GM21576 (cell line): ENCODE results near the gene CCDC30.

ENCODE experiments used
- ATAC-seq: cut with Tn5 transposase; IDR thresholded peaks from one replicate; pipeline ENCODE4 v1.9.1; 2021; ENCODE audit warnings: mild to moderate bottlenecking, moderate library complexity; ENCODE audit not compliant: unreplicated experiment

Gene CCDC30

GRCh38 chr1:42462828-42463763 lies at the start of gene CCDC30:
Gene CCDC30, plus strand, starts transcription at chr1:42463286. Its CDS starts 17,266 bp downstream, at chr1:42480552.
- peak; percentile 99 for ATAC-seq

- ATAC-seq, result no peak
These were observed 48.3 kb upstream of the CCDC30 start for GRCh38 chr1:42414551-42415496.

GRCh38 chr1:42417166-42417565 lies 45.9 kb upstream of the CCDC30 start:
- no peak for ATAC-seq

- ATAC-seq, result no peak
These were observed 44.6 kb upstream of the CCDC30 start for GRCh38 chr1:42418516-42418915.

DNA sequence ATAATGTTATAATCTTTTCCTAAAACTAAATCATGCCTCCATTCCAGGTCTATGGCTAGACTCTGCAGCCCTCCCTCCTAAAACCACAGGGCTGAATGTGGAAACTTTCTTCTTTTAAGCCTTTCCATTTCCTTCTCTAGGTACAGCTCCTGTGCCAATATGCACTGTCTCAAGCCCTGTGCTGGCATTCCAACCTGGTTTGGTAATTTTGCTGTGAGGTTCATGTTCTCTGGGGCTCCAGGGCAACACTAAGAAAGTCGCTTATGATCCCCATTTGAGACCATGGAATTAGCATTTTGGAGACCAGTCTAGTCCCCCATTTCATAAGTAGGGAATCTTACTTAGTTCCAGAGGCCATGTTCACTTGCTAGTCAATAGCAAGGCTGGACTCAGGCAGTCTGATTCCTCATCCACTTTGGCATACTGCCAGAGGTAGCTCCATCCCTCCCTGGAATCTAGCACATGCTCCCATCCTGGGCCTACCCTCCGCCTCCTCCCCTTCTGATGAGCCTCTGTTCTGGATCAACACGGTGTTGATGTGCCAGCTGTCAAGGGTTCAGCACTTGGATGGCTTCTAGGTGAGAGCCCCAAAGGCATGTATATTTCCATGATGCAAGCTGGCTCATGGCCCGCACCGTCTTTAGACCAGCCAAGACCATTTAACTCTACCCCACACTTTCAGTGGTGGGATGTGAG lies 43.8 kb upstream of the CCDC30 start:
- ATAC-seq, result no peak

DNA sequence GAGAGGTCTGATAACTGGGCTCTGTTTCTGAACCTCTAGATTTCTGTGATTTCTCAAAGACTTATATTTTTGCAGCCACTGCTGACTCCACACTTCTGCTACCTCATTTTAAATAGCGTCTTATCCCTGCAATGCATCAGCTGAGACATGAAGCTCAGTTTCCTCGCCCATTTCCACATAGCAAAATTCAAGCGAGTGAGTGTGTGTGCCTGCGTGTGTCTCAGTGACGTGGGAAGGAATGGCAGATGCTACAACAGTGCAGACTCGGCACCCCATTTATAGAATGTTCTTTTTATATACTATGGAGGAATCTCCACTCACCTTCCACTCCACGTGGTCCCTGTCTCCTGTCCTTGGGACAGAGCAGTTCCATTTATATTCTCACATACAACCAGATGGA lies 43.0 kb upstream of the CCDC30 start:
- ATAC-seq, result no peak

DNA sequence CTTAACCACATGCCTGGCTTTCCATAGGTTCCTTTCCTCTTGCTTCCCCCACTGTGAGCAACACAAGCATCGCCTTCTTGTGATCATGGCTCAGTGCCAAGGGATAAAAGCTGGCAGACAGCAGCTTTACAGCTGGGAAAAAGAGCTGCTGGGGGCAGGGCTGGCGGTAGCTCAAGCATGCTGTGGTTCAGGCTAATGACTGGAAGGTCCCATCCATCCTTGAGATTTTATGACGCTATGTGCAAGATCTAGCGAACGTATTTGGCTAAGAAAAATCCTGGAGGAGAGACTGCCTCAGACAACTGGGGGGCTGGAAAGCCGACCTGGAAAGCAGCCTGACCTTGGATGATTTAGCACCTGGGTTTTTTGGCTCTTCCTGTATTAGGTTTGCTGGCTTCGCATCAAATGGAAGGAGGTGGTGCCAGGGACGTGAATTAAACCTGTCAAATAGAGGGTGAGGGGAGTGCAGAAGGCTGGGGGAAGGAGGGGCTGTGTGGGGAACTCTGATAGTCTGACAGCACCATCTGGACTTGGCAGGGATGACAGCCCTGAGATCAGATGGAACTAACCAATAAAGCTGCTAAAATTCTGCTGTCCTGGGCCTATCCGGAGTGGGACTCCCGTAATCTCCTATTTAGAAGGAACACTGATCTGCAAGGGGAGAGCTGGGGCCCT lies 42.0 kb upstream of the CCDC30 start:
- ATAC-seq, result no peak

DNA sequence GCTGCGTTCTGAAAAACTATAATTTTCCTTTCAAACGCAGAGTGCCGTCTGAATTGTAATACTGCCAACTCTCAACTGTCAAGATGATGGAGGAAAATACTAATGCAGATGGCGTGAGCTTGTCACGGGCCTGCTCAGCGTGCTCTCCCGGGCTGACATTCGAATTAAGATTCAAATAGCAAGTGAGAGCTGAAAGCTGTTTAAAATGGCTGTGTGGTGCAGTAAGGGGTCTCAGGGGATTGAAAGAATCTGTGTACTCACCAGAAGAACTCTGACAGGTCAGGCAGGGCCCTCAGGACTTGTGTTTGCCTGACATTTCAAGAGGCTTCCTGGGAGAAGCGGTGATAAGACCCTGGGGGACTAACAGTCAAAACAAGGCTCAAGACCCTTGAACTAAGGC lies 40.3 kb upstream of the CCDC30 start:
- no peak for ATAC-seq

DNA sequence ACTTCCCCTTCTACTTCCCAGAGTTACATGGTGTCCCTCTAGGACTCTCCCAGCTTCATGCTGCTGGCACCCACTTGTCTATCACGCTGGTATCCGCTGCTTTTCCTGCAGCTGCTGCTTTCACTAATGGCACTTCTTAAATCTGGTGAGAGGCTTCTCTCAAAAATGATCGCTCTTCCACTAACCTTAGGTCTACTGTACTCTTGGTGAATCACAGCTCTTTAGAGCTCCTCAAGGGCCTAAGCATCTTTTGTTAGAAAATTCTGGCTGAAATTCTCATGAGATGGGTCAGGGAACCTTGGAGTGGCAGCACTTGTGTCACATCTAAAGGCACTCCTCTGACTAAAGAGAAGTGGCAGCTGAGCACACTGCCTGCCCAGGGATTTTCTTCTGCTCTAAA lies 39.4 kb upstream of the CCDC30 start:
- no peak for ATAC-seq

GRCh38 chr1:42424201-42424600 lies 38.9 kb upstream of the CCDC30 start:
- no peak for ATAC-seq

DNA sequence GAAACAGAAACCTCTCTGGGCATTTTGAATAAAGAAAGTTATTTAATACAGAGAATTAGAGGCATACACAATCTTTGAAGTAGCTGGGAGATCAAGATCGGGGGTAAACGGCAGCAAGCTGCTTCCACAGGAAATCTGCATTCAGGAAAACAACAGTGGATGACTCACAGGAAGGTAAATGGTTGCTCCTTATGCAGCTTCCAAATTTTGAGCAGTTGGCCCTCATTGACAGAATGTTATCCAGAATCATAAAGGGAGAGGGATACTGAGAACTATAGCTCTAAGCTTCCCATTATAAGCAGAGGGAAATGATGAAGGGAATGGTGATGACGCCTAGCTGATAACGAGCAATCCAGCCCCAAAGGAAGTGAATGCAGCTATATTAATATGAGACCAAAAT lies 35.8 kb upstream of the CCDC30 start:
- no peak for ATAC-seq

GRCh38 chr1:42429603-42430002 lies 33.5 kb upstream of the CCDC30 start:
- ATAC-seq, result no peak

DNA sequence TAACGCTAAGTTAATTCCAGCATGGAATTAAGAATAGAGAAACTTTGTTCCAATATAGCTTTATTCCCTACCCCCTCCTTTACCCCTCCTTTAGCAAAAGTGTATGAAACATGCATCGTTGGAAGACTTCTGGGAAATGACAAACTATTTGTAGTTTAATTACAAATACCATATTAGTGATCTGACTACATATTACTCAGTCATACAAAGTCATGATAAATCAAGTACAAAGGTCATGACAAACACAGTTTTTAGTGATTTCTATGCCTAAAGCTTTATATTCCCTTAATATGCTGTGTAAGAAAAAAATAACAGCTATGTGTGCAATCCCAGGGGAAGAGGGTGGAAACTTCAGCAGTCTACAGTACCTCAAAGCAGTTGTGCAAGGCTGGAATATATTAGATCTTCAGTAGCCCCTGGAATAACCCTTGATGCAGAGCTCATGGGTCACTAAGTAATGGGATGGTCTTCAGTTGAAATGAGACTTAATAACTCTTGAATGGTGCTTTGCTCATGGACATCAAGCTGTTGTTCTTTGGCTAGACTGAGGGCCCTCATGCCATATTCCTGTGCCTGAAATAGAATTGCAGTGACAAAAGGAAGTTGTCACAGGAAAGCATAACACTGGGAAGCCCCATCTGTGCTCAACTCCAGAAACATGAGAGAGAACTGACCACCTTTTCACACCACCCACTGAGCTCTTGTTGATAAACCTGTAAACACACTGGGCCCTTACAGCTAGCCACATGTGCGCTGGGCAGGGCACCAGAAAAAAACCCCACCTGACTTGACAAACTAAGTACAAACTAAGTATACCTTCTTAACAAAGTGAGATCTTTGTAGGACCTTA lies 32.6 kb upstream of the CCDC30 start:
- no peak for ATAC-seq

- no peak for ATAC-seq
These were observed 31.6 kb upstream of the CCDC30 start for GRCh38 chr1:42431514-42431913.

GRCh38 chr1:42432714-42433113 lies 30.4 kb upstream of the CCDC30 start:
- no peak for ATAC-seq

- ATAC-seq, result no peak
These were observed 29.7 kb upstream of the CCDC30 start for GRCh38 chr1:42433369-42433768.

GRCh38 chr1:42434340-42434739 lies 28.7 kb upstream of the CCDC30 start:
- no peak for ATAC-seq

DNA sequence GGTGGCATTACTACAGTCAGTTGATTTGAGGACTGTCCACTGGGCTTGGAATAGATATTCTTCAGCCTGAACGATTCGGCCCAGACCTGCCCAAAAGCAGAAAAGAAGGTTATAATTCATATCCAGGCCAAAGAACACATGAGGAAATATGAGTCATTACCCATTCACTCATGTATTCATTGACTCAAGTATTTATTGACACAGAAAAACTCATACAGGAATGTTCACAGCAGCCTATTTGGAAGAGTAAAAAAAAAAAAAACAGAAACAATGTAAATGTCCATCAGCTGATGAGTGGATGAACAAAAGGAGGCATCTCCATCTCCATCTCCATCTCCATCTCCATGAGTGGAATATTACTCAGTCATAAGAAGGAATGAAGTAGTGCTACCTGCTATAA lies 23.1 kb upstream of the CCDC30 start:
- ATAC-seq, result no peak

DNA sequence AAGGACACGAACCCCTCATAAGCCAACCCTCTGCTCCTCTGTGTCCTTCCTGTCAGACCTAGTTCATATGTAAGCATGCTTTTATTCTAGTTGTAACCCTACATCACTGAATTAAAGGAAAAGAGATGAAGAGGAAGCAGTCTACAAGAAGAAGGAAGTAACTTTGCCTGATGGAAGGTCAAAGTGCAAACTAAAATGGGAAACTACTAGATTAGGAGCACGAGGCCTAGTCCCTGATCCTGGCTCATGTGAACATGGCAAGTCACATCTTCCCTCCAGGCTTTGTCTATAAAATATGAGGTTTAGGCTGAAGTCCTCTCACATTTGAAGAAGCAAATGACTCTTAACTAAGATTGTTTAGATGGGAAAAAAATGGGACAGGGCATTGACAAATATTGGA lies 20.4 kb upstream of the CCDC30 start:
- no peak for ATAC-seq

- no peak for ATAC-seq
These were observed 13.8 kb upstream of the CCDC30 start for GRCh38 chr1:42449256-42449655.
